22Rv1 (cell line): ENCODE results near the gene GNPTAB.

Source experiments
- H3K27ac ChIP-seq: fragments of 450-650 bp; 2 replicates; pipeline ENCODE4 v1.5.1; 2017
- CTCF ChIP-seq: fragments of 450-650 bp; IDR thresholded peaks from 2 replicates; pipeline ENCODE4 v1.5.1; 2017; ENCODE audit warnings: mild to moderate bottlenecking
- ZFX ChIP-seq: fragments of 450-650 bp; IDR thresholded peaks from 2 replicates; pipeline ENCODE4 v1.6.1; 2017; ENCODE audit warnings: antibody characterized with exemption, borderline replicate concordance

The GNPTAB gene

DNA sequence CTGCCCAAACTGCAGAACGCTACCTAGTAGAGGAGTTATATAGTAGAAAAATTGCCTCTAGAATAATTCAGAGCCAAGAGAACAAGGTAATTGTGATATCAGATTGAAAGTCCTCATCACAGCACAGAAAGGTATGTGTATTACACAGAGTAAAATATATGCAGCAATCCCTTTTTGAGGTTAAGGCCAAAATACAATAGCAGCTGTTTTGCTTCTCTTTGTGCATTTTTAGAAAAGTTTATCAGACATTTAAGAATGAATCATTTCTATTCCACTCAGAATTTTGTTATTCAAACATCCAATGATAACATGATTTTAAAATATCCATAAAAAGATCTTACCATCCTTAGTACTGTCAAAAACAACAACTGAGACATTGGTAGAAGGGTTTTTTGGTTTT, 45.1 kb downstream of the GNPTAB start:
- H3K27ac ChIP-seq, result no peak overlapping the region
- TF ChIP-seq CTCF, result no peak
- TF ChIP-seq ZFX, result no peak

- H3K27ac ChIP-seq, result no peak overlapping the region
- TF ChIP-seq CTCF, result no peak
- no peak for TF ChIP-seq ZFX
Observed at GRCh38 chr12:101784376-101784775, 46.4 kb downstream of the GNPTAB start.

- H3K27ac ChIP-seq, result no peak overlapping the region
- TF ChIP-seq CTCF, result no peak
- no peak for TF ChIP-seq ZFX
Observed at GRCh38 chr12:101783838-101784237, 46.9 kb downstream of the GNPTAB start.

DNA sequence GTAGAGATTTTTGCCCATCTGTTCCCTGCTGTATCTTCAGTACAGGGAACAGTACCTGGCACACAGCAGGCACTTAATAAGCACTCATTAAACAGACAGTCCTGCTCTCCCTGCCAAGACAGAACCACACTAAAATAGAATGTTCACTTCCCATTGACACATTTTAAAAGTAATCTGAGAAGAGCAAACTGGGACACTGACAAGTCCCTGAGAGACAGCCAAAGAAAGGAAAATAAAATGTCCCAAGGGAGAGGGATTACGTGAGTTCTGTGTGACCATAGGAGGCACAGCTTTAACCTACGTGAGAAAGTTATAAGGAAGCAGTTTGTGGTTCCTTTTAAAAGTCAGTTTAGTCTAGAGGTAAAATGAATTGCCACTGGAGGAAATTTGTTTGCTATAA, 47.6 kb downstream of the GNPTAB start:
- TF ChIP-seq CTCF, result no peak
- no peak for TF ChIP-seq ZFX
- no peak overlapping the region for H3K27ac ChIP-seq

- no peak for TF ChIP-seq ZFX
- TF ChIP-seq CTCF, result no peak
- H3K27ac ChIP-seq, result no peak overlapping the region
Observed at GRCh38 chr12:101782273-101782731, 48.5 kb downstream of the GNPTAB start.

- H3K27ac ChIP-seq, result no peak overlapping the region
- no peak for TF ChIP-seq ZFX
- no peak for TF ChIP-seq CTCF
Observed at GRCh38 chr12:101781834-101782233, 48.9 kb downstream of the GNPTAB start.

DNA sequence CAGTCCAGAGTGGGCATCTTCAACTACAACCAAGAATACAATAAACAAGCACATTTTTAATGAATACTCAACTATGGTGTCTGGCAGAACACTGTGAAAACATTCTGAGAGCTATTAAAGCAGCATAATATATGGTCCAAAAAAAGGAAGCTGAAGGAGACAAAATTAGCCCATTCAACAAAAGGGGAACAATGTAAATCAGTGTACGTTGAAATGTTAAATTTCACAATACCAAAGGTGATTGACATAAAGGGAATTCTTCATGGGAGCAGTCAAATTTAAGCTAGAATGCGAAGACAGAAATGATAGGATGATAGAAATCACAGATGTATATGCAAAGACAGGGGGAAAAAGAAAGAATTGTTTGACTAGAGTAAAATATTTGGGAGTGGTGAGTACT, 50.2 kb downstream of the GNPTAB start:
- no peak overlapping the region for H3K27ac ChIP-seq
- TF ChIP-seq ZFX, result no peak
- TF ChIP-seq CTCF, result no peak
